Psoas muscle (tissue), 8 donors: ENCODE results near the gene CARS2. TPM values are rescaled to one million over a fixed set of nuclear protein-coding genes. Genes with fewer than 3 reads are reported as not detected.
A peak's percentile ranks its signal among the peaks of the same experiment; 100 is the strongest.

Experiments
- ATAC-seq, 4 donors: fragments of 200-7000 bp; cut with Tn5 transposase; one replicate each; pipeline ENCODE4 v1.9.1; 2020; ENCODE audit warnings: moderate library complexity in 3 of 4, mild to moderate bottlenecking in 2 of 4
- DNase-seq, 2 donors: peaks; one replicate each; pipeline ENCODE4 v3.0.0-alpha.2; 2020
- H3K27ac ChIP-seq: fragments of 200-600 bp; one replicate; pipeline ENCODE4 v1.8.0; 2022
- H3K27me3 ChIP-seq, 3 donors: fragments of 200-600 bp in 1 of 3; one replicate each; pipeline versions ENCODE4 v1.6.1 to v1.8.0; 2013 to 2022; ENCODE audit warnings: low read length in 2 of 3, mild to moderate bottlenecking in 2 of 3, moderate library complexity in 1 of 3; ENCODE audit not compliant: insufficient read depth in 3 of 3
- H3K36me3 ChIP-seq, 2 donors: fragments of 200-600 bp in 1 of 2; one replicate each; pipeline versions ENCODE4 v1.6.1 to v1.8.0; 2013 to 2022; ENCODE audit warnings: low read depth in 1 of 2, mild to moderate bottlenecking in 1 of 2, moderate library complexity in 1 of 2; ENCODE audit not compliant: insufficient read depth in 1 of 2
- H3K4me1 ChIP-seq: fragments of 200-600 bp; one replicate; pipeline ENCODE4 v1.8.0; 2022
- H3K4me3 ChIP-seq: fragments of 200-600 bp; one replicate; pipeline ENCODE4 v1.8.0; 2022; ENCODE audit warnings: mild to moderate bottlenecking
- H3K9me3 ChIP-seq: fragments of 200-600 bp; one replicate; pipeline ENCODE4 v1.8.0; 2022
- WGBS, 3 donors: extraction: QIAGEN DNeasy Blood & Tissue Kit; methylation state at CpG; one replicate each; pipeline versions ENCODE4 v1.1.6 to v1.1.7; 2013; 5-methylcytosine and 5-hydroxymethylcytosine counted together
- intact Hi-C, 2 donors: fragments of 100-400 bp; cut with DNase I; formaldehyde crosslinking; loops; one replicate each; pipeline versions ENCODE4 v1.11.0 to v1.14.2; 2022
- polyA plus RNA-seq, 3 donors: library from polyadenylated mRNA; stranded (reverse); fragments of 200-250 nt; gene quantifications; one replicate each; pipeline ENCODE4 v1.2.3, GENCODE V29; 2013
- total RNA-seq, 4 donors: library from RNA; stranded (reverse); fragmentation: NEBNext Ultra II Directional in 2 of 4; extraction: Animal tissue kit (Norgen Biotek cat#: 25700) in 2 of 4; gene quantifications; one replicate each; pipeline versions ENCODE4 v1.2.1 to v1.2.4, GENCODE V29; 2021 to 2023
- TF ChIP-seq, protein P1 (sequence below): fragments of 200-600 bp; IDR thresholded peaks from one replicate; pipeline ENCODE4 v1.8.0; 2022; ENCODE audit warnings: antibody characterized with exemption
- donor health status: healthy with polysubstance abuse.
- donor health status: DM: no; HTN: no; CAD: no; lungs with moderate emphysema.
- donor health status: Bipolar disorder and iron deficiency.
- donor health status: healthy.
- donor health status: DM: yes; HTN: yes; CAD: no.
- donor health status: DM: no; HTN: no; CAD: no.
- donor health status: DM: no; HTN: no; CAD: no.
- donor health status: DM: yes; HTN: yes; CAD: no.

CARS2 gene
- total and polyA plus RNA-seq, 7 donors, result 41.3 to 85.2 (median 56.3) TPM

DNA sequence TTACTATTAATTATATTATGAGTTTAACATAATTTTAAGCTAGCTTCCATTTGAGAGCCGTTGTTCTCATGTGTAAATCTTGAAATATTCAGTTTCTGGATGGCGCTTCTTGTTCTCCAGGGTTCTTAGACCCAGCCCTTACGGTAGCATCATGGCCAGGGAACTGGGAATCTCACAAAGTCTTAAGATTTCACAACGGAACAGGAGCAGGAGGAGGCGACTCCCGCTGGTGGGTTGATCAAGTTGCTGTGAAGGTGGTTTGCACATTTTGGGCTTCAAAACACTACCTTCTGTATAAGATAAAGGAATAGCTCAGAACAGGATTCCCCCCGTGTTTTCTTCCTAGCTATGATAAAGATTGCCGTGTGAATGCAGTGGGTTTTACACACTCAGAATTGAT lies 87.7 kb downstream of the CARS2 start:
- peaks cover 4 to 12% of the 10 kb centered on the region in 2 donors for H3K36me3 ChIP-seq
- peaks cover 39% of the 10 kb centered on the region for H3K4me1 ChIP-seq
- intact Hi-C loops, result loop anchor here (5.0 kb wide), 2 partner anchors 84 to 94 kb away; partner anchors contain the start of gene ING1 (in 1 of the 2)
- H3K4me3 ChIP-seq, result peak overlapping the region; percentile 100
- H3K27ac ChIP-seq, result peak overlapping the region; percentile 96
- no peaks in the 10 kb centered on the region for H3K27me3 ChIP-seq
- ATAC-seq, result no peak
- no peak for DNase-seq
- TF ChIP-seq, protein P1, sequence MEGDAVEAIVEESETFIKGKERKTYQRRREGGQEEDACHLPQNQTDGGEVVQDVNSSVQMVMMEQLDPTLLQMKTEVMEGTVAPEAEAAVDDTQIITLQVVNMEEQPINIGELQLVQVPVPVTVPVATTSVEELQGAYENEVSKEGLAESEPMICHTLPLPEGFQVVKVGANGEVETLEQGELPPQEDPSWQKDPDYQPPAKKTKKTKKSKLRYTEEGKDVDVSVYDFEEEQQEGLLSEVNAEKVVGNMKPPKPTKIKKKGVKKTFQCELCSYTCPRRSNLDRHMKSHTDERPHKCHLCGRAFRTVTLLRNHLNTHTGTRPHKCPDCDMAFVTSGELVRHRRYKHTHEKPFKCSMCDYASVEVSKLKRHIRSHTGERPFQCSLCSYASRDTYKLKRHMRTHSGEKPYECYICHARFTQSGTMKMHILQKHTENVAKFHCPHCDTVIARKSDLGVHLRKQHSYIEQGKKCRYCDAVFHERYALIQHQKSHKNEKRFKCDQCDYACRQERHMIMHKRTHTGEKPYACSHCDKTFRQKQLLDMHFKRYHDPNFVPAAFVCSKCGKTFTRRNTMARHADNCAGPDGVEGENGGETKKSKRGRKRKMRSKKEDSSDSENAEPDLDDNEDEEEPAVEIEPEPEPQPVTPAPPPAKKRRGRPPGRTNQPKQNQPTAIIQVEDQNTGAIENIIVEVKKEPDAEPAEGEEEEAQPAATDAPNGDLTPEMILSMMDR, result no peak
- 81 to 89% (median 86%) methylated on average over 8 of the region's 8 CpGs for WGBS, 3 donors
- no peaks in the 10 kb centered on the region for H3K9me3 ChIP-seq

DNA sequence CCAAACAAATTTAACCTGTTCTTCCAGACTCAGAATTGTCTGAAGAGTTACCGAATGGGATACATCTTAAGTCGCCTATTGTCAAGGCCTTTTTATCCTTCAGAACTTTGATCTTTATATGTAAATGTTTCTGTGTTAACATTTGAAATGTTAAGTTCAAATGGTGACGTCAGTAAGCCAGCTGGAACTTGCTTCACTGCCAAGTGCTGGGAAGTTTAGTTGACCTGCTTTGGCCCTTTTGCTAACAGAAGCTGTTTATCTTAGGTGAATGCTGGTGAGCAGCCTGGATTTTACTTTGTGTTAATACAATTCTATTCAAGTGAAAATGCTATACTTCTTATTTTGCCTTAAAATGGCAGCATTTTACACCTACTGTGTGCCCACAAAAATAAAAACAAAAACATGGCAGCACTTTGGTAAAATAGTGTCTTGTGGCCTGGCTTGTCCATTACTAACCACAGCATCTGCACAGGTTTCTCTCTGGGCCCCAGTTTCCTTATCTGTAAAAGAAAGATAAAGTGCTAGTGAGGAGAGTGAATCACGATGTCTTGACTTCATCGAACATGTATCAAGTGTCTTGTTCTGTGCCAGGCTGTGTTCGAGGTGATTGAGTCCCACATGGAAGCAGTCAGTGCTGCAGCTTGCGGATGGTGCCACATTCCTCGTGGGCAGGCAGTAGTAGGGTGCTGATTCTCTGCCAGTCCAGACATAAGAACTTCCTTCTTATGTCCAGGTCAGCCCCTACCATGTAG lies 88.4 kb downstream of the CARS2 start:
- 31 to 33% (median 33%) methylated on average over 8 of the region's 8 CpGs for WGBS, 3 donors
- TF ChIP-seq, protein P1, result no peak
- ATAC-seq (peak; percentile 27 to 44 (median 37)), DNase-seq (no peak)
- Histone ChIP-seq H3K36me3 (peaks cover 0 to 5% of the 10 kb centered on the region in 2 donors), H3K4me1 (peaks cover 37% of the 10 kb centered on the region), H3K27ac (peak overlapping the region; percentile 96), H3K9me3 (no peaks in the 10 kb centered on the region), H3K27me3 (no peaks in the 10 kb centered on the region), H3K4me3 (peak overlapping the region; percentile 100)
- intact Hi-C loops, result loop anchor here (5.0 kb wide), 2 partner anchors 85 to 95 kb away; partner anchors contain the start of gene ING1 (in 1 of the 2)

DNA sequence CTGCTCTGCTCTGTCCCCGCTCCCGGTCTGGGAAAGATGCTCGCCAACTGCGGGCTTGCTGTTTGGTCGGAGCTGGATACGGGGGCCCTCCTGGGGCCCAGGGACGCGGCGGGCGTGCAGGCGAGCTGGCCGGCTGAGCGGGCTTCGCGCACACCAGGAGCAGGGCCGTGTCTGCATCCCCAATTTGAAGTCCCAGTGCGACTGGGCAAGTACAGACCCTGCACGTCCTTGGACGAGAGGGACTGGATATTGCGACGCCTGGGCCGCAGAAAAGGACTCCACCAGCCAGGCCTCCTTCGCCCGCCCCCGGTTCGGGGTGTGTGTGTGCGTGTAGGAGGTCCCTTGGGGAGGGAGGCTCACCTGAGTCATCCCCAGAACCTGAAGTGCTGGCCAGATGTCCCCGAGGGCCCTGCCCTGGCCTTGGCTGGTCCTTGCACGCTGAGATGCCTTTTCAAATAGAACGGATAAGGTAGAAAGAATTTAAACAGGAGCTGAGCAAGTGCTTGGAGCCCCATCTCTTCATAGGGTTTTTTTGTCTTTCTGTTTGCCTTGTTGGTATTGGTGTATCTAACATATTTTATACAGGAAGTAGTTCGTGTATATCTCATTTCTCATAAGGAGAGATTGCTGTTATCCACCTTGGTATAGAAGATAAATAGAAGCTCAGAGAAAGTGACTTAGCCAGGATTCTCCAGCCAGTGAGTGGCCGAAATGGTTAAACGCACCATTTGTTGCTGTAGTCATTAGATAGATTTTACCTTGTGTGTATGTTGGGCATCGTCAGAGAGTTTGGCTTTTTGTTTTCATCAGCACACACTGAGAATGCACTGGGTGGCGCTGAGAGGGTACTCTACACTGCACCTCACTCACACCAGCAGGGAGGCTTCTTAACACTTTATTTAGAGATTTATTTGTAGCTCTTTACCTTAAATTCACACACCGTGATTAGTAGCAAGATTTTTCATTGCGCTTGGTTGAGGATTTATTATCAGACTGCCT lies 89.5 kb downstream of the CARS2 start:
- 6 to 10% (median 7%) methylated on average over 36 to 37 of the region's 37 CpGs for WGBS, 3 donors
- peak overlapping the region; percentile 96 for H3K27ac ChIP-seq
- no peaks in the 10 kb centered on the region for H3K36me3 ChIP-seq
- H3K4me1 ChIP-seq, result peaks cover 34% of the 10 kb centered on the region
- intact Hi-C loops, result loop anchor here (5.0 kb wide), 2 partner anchors 86 to 96 kb away; partner anchors contain the start of gene ING1 (in 1 of the 2)
- no peaks in the 10 kb centered on the region for H3K9me3 ChIP-seq
- H3K27me3 ChIP-seq, result peaks cover 0 to 5% (median 0%) of the 10 kb centered on the region in 3 donors
- peak overlapping the region; percentile 100 for H3K4me3 ChIP-seq
- DNase-seq (peak; percentile 62 to 72), ATAC-seq (peak; percentile 34 to 63 (median 48))
- TF ChIP-seq, protein P1, result no peak

DNA sequence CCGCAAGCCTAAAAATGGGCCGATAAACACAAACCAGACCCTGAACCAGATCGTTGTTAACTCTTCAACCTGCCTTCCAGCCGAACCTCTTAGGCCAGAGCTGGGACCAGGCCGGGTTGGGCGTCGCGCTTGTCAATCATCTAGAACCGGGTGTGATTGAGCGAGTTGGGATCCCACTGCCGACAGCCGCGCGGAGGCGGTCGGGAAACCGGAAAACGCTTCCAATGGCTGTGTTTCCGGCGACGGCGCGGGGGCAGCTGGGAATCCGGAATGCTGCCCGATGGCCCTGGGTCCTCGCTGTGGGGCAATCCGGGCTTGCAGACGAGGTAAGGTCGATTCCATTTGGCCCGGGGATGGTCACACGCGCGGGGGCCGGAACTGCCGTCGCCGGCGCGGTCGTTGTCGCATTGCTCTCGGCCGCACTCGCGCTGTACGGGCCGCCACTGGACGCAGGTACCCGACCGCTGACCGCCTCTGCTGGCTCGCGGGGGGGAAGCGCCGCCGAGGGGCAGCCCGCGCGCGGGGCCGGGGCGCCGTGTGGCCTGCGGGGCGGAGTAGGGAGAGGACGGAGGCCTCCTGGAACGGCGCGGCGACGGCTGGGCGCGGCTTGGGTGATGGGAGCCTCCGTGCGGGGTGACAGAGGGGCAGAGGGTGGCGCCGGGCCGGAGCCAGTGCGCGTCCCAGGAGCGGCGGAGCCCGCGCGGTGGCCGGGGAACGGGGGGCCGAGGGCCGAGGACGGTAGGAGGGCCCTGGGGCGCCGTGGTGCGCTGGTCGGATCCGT lies 90.4 kb downstream of the CARS2 start, which contains the start of gene NAXD:
NAXD (plus strand) TSS at position 224 of the 781 bp plus-strand sequence; CDS start at position 281, 57 bp downstream.
- TF ChIP-seq, protein P1, result no peak
- no peaks in the 10 kb centered on the region for H3K36me3 ChIP-seq
- intact Hi-C loops, result loop anchor here (5.0 kb wide), 2 partner anchors 87 to 97 kb away; partner anchors contain the start of gene ING1 (in 1 of the 2)
- 1% methylated on average over 87 to 95 of the region's 95 CpGs for WGBS, 3 donors
- H3K9me3 ChIP-seq, result no peaks in the 10 kb centered on the region
- peak within 1 kb of the TSS; percentile 100 for H3K4me3 ChIP-seq
- ATAC-seq (peak; percentile 92 to 93 (median 93)), DNase-seq (peak; percentile 96 to 97)
- H3K4me1 ChIP-seq, result peaks cover 34% of the 10 kb centered on the region
- H3K27me3 ChIP-seq, result peaks cover 0 to 13% (median 0%) of the 10 kb centered on the region in 3 donors
- H3K27ac ChIP-seq, result peak within 1 kb of the TSS; percentile 96
